ENCODE data around the gene HSD11B1.

The HSD11B1 gene

DNA sequence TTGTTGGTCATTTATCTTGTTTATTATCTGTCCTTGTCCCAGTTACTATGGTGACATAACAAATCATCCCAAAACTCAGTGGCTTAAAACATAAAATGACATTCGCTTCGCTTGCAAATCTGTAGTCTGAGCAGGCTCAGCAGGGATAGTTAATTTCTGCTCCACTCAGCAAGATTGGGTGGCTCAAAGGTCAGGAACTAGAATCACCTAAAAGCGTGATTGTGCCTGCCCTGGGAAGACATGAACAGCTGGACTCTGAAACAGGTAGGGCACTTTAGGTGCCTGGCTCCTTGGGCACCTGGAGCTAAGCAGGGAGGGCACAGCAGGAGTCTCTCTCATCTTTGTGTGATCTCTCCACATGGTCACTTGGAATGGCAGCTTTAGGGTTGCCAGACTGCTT is 36.5 kb downstream of the HSD11B1 start:
- TF ChIP-seq, protein P1, sequence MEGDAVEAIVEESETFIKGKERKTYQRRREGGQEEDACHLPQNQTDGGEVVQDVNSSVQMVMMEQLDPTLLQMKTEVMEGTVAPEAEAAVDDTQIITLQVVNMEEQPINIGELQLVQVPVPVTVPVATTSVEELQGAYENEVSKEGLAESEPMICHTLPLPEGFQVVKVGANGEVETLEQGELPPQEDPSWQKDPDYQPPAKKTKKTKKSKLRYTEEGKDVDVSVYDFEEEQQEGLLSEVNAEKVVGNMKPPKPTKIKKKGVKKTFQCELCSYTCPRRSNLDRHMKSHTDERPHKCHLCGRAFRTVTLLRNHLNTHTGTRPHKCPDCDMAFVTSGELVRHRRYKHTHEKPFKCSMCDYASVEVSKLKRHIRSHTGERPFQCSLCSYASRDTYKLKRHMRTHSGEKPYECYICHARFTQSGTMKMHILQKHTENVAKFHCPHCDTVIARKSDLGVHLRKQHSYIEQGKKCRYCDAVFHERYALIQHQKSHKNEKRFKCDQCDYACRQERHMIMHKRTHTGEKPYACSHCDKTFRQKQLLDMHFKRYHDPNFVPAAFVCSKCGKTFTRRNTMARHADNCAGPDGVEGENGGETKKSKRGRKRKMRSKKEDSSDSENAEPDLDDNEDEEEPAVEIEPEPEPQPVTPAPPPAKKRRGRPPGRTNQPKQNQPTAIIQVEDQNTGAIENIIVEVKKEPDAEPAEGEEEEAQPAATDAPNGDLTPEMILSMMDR (IDR thresholded peaks at IDR 0.05; ENCODE audit: unreplicated experiment in 3 of 3): no peak
- no peaks in the 10 kb centered on the region for H3K9me3 Mint-ChIP-seq
- peaks cover 23% of the 10 kb centered on the region for H3K27me3 Mint-ChIP-seq (ENCODE audit: low read depth)
- no peak overlapping the region for H3K4me3 Mint-ChIP-seq
- peaks cover 25% of the 10 kb centered on the region for H3K4me1 Mint-ChIP-seq
- no peak overlapping the region for H3K27ac Mint-ChIP-seq
- H3K36me3 Mint-ChIP-seq (ENCODE audit: low read depth): no peaks in the 10 kb centered on the region

DNA sequence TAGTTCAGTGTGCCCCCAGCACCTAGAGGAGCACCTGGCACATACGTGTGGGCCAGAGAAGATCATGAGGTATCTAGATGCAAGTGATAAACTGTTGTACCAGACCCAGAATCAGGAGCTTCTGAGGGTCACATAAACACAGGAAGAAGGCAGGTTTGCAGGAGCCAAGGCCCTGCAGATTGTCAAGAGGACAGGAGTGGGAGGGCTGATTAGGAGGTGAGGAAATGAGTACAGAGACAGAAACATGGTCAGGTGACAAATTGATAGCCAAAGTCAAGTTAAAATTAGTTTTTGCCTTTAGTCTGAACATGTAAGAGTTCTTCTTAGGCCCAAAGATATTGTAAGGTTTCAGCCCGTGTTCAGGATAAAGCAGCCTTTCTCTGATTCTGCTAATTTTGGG is 37.2 kb downstream of the HSD11B1 start:
- H3K4me1 Mint-ChIP-seq: peaks cover 31% of the 10 kb centered on the region
- no peaks in the 10 kb centered on the region for H3K9me3 Mint-ChIP-seq
- H3K27ac Mint-ChIP-seq: peak overlapping the region in 2 of 3 experiments; percentile 73 to 92
- peaks cover 20% of the 10 kb centered on the region for H3K27me3 Mint-ChIP-seq (ENCODE audit: low read depth)
- TF ChIP-seq, protein P1 (IDR thresholded peaks at IDR 0.05; ENCODE audit: unreplicated experiment in 3 of 3): no peak
- H3K4me3 Mint-ChIP-seq: peak overlapping the region in 1 of 3 experiments; percentile 38
- H3K36me3 Mint-ChIP-seq (ENCODE audit: low read depth): no peaks in the 10 kb centered on the region

DNA sequence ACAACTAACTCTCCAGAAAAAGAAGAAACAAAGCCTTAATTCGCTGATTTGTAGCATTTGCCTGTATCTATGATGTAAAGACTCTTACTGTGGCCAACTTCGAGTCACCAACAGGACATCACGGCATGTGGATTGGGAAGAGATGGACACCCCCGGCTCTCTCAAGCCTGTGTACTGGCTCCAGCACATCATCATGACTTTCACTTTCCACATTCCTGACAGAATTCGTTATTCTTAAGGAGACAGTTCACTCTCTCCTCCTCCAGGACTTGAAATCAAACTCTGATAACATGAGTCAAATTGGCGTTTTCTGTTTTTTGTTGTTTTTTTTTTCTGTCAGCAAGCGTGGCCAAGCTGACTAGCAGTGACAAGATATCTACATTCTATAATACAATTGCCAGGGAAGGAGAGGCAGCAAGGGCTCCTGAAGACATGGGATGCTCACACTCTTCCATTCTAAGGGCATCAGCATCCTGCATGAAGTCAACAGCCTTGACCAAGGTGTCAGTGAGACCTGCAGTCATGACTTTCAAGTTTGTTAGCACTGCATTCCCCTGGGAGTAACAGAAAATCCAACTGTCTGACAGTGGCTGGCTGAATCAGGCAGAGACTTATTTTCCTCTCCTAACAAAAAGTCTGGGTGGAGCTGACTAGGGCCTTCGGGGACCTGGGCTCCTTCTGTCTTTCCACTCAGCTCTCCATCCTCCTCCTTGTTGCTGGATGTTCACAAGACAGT is 37.9 kb downstream of the HSD11B1 start:
- Mint-ChIP-seq H3K4me3 (peak overlapping the region in 2 of 3 experiments; percentile 50 to 52), H3K27ac (peak overlapping the region; percentile 33 to 92 (median 80)), H3K9me3 (no peaks in the 10 kb centered on the region), H3K36me3 (ENCODE audit: low read depth) (no peaks in the 10 kb centered on the region), H3K4me1 (peaks cover 31% of the 10 kb centered on the region), H3K27me3 (ENCODE audit: low read depth) (peaks cover 16% of the 10 kb centered on the region)
- TF ChIP-seq, protein P1 (IDR thresholded peaks at IDR 0.05; ENCODE audit: unreplicated experiment in 3 of 3): no peak

DNA sequence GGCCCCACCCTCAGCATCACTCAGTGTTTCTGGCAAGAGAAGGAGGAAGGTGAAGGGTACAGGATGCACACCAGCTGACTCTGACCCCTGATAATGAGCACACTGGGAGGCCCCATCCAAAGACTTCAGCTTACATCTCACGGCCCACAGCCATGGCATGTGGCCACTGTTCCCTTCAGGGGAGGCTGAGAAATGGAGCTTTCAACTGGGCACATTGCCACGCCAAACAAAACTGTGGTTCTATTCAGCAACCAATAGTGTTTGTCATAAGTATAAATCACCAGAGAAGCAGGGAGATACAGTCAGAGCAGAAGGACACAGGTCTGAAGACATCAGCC is 38.5 kb downstream of the HSD11B1 start:
- H3K9me3 Mint-ChIP-seq: no peaks in the 10 kb centered on the region
- H3K4me3 Mint-ChIP-seq: no peak overlapping the region
- H3K36me3 Mint-ChIP-seq (ENCODE audit: low read depth): no peaks in the 10 kb centered on the region
- H3K4me1 Mint-ChIP-seq: peaks cover 31% of the 10 kb centered on the region
- TF ChIP-seq, protein P1 (IDR thresholded peaks at IDR 0.05; ENCODE audit: unreplicated experiment in 3 of 3): no peak
- H3K27ac Mint-ChIP-seq: peak overlapping the region in 2 of 3 experiments; percentile 80 to 92
- H3K27me3 Mint-ChIP-seq (ENCODE audit: low read depth): peaks cover 21% of the 10 kb centered on the region

DNA sequence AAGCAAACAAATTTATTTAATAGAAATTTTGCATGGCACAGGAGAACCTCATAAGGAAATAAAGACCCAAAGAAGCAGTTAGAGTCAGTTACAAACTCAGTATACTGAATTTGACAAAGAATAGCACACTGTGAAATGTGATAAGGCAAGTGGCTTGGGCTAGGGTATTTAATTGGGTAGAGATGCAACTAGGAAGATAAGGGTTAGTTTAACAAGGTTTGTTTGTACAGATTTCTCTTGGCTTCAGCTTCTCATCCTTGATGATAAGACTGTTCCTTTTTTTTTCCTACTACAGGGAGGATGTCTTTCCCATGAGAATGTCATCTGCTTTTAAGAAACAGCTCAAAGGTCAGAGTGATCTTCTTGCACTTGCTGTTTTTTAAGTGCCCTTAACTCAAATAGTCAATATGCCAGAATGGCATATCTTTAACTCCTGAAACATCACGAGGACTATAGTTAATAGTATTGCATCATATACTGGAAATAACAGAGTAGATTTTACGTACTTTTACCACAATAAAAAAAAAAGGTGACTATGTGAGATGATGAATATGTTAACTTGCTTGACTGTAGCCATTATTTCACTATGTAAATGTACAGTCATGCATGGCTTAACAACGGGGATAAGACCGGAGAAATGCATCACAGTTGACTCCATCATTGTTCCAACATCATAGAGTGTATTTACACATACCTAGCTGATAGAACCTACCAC is 42.0 kb downstream of the HSD11B1 start:
- TF ChIP-seq, protein P1 (IDR thresholded peaks at IDR 0.05; ENCODE audit: unreplicated experiment in 3 of 3): no peak
- Mint-ChIP-seq H3K9me3 (no peaks in the 10 kb centered on the region), H3K27me3 (ENCODE audit: low read depth) (peaks cover 27% of the 10 kb centered on the region), H3K27ac (no peak overlapping the region), H3K4me3 (no peak overlapping the region), H3K4me1 (peaks cover 29% of the 10 kb centered on the region), H3K36me3 (ENCODE audit: low read depth) (no peaks in the 10 kb centered on the region)
